AML-193 (cell line): ENCODE measurements around the gene MAST3.
"Not testable (repeated sequence)": the region's sequence is repeated elsewhere in the genome, so short reads cannot be mapped to it uniquely, and the experiment has no call there.

ENCODE experiments used
- DNase-seq, 2 experiments: peaks; one replicate each; lab custom pipeline; 2025; lab: John Stamatoyannopoulos, UW

The MAST3 gene

GRCh38 chr19:18086590-18087138 is 10.9 kb upstream of the MAST3 start, which contains the start of gene IL12RB1:
Gene IL12RB1, minus strand, starts transcription at chr19:18086934. Its CDS starts 111 bp downstream, at chr19:18086823.
- DNase-seq, result no peak

- peak; percentile 79 to 82 for DNase-seq
Measured at GRCh38 chr19:18089096-18089541, 8.5 kb upstream of the MAST3 start.

- no peak for DNase-seq
Measured at GRCh38 chr19:18089726-18090125, 7.9 kb upstream of the MAST3 start.

- no peak for DNase-seq
Measured at GRCh38 chr19:18090545-18091216, 6.9 kb upstream of the MAST3 start.

GRCh38 chr19:18091217-18091608 is 6.4 kb upstream of the MAST3 start:
- peak; percentile 60 to 67 for DNase-seq

- DNase-seq, result no peak
Measured at GRCh38 chr19:18093439-18094161, 4.0 kb upstream of the MAST3 start.

- no peak for DNase-seq
Measured at GRCh38 chr19:18096258-18096657, 1.3 kb upstream of the MAST3 start.

GRCh38 chr19:18097993-18098890 is 664 bp downstream of the MAST3 start:
- no peak for DNase-seq

- DNase-seq, result no peak
Measured at GRCh38 chr19:18098891-18099622, 1.5 kb downstream of the MAST3 start.

- no peak for DNase-seq
Measured at GRCh38 chr19:18099623-18099995, 2.0 kb downstream of the MAST3 start.

- DNase-seq, result no peak
Measured at GRCh38 chr19:18100710-18101109, 3.1 kb downstream of the MAST3 start.

GRCh38 chr19:18101268-18101667 is 3.7 kb downstream of the MAST3 start:
- no peak for DNase-seq

GRCh38 chr19:18102916-18103542 is 5.5 kb downstream of the MAST3 start:
- DNase-seq, result no peak

GRCh38 chr19:18104793-18105131 is 7.2 kb downstream of the MAST3 start:
- DNase-seq, result no peak

GRCh38 chr19:18105259-18105658 is 7.7 kb downstream of the MAST3 start:
- not testable (repeated sequence) for DNase-seq

GRCh38 chr19:18107235-18107634 is 9.7 kb downstream of the MAST3 start:
- DNase-seq, result no peak

GRCh38 chr19:18108897-18109296 is 11.3 kb downstream of the MAST3 start:
- no peak for DNase-seq

GRCh38 chr19:18109341-18109732 is 11.8 kb downstream of the MAST3 start:
- no peak for DNase-seq

- peak; percentile 26 to 42 for DNase-seq
Measured at GRCh38 chr19:18109733-18110608, 12.4 kb downstream of the MAST3 start.

- no peak for DNase-seq
Measured at GRCh38 chr19:18110609-18111232, 13.1 kb downstream of the MAST3 start.
